SIG-M5 treated with dmso at 0.1 percent for 504 hours (cell line): ENCODE data around the gene TBRG4.
"Not testable (repeated sequence)": the region's sequence is repeated elsewhere in the genome, so short reads cannot be mapped to it uniquely, and the experiment has no call there.

ENCODE experiments used
- DNase-seq: peaks from one replicate; lab custom pipeline; 2025; ENCODE audit not compliant: unreplicated experiment; lab: John Stamatoyannopoulos, UW

The TBRG4 gene

DNA sequence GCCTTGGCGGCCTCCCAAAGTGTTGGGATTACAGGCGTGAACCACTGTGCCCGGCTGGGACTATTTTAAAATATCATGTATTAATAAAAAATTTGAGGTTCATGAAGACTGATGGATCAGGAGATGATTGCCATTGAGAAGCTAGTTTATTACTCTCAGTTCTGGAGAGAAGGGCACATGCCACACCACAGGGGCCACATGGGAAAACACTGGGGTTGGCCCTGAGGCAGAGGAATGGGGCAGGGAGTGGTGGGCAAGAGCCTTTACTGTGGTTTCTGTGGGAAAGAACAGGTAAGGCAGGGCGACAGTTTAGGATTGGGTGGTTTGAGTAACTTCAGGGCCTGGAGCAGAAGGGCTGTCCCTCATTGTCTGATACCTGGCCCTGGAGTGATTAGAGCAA is 6.8 kb upstream of the TBRG4 start:
- no peak for DNase-seq

DNA sequence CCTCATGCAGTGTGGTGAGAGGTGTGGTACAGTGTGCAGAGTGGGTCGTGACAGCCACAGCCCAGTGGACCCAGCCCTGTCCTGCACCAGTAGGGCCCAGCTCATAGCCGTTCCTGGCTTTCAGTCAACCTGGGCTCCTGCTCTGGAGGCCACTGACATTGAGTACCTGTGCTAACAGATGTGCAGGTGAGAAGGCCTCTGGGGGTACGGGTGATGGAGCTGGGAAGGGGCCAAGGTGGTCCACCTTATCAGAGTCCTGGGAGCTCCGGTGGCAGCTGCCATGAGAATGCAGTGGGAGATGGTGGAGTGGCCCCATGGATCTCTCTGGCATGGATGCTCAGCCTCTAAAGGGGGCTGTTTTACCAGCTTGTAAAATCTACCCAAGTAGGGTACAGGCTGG is 6.1 kb upstream of the TBRG4 start:
- DNase-seq = no peak

DNA sequence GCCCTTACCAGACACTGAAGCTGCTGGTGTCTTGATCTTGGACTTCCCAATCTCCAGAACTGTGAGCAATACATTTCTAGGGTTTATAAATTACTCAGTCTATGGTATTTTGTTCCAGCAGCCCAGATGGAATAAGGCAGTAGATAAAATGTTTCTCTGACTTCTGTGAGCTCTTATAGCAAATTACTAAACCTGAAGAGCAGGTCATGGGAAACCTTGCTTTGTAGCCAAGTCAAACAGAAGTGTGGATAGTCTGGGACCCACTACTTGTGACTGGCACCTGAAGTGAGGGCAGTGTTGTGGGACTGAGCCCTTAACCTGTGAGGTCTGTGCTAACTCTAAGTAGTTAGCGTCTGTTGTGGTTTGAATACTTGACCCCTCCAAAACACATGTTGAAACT is 4.6 kb upstream of the TBRG4 start:
- DNase-seq = no peak

DNA sequence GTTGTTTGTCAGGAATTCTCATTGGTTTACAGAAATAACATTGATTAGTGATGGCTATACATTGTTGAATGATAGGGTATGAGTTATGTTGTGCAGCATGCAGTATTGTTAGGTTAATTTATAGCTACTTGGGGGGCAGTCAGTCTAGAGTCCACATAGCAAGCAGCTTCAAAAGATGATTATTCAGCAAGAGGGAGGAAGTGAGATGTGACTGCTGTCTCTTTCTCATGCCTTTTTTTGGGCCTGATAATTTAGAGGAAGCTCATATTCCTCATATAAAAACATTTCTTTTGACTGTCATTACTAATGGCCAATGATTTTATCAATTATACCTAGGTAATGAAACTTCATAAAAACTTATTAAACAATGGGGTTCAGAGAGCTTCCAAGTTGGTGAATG is 3.4 kb upstream of the TBRG4 start:
- no peak for DNase-seq

DNA sequence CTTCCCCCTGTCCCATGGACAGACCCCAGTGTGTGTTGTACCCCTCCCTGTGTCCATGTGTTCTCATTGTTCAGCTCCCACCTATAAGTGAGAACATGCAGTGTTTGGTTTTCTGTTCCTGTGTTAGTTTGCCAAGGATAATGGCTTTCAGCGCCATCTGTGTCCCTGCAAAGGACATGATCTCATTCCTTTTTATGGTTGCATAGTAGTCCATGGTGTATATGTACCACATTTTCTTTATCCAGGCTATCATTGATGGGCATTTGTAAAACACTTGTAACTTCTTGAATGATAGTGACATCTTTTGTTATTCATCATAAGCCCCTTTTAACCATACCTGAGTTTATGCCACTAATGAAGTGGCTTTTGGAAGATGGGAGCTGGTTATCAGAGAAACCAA is 2.8 kb upstream of the TBRG4 start:
- not testable (repeated sequence) for DNase-seq

DNA sequence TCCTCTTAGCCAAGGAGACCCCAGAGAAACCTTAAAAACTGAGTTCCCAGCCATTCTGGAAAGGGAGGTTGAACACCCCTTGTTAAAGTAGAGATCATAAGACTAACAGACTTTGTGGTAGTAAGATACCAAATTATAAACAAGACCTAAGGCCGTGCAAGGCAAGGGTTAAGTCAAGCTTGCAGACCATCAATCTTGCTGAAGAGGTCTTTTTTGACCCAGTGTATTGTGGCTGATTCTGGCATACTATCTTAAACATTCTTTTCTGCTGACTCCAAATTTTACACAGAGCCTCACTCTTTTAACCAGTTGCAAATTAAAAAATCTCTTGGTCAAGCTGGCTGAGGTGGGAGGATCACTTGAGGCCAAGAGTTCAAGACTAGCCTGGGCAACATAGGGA is 1.2 kb upstream of the TBRG4 start:
- no peak for DNase-seq

DNA sequence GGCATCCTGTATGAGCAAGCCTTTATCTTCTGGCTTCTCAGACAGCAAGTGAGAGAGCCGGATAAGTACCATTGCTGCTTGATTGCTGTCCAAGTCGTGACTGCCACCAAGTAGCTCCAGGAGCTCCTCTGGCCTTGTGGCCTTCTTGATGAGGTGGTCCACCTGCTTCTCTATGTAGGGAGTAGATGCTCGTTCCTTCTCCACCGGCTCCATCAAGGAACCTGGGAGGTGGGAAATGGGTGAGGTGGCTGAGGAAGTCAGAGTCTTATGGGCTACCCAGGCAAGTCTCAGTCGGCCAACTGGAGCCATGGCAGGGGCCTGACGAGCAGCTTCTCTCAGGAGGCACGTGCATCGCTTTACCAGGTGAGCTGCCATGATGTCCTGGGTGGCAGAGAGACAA is 2.6 kb downstream of the TBRG4 start:
- no peak for DNase-seq

DNA sequence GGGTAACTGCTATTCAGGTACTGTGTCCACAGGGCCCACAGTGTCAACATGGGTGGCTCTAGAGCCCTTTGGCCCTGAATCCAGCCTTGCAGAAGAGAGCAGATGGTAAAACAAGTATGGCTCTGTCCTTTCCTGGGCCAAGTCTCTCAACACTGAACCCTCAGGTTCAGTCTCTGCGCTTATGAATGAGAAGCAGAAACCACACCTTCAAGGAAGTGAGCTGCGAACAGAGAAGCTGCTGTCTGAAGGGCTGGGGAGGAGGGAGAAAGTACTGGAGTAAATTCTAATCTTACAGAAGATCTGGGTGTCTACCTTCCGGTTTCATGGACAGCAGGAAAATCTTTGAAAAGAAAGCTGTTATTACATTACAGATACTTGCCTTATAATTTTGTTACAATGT is 4.1 kb downstream of the TBRG4 start:
- DNase-seq = no peak

DNA sequence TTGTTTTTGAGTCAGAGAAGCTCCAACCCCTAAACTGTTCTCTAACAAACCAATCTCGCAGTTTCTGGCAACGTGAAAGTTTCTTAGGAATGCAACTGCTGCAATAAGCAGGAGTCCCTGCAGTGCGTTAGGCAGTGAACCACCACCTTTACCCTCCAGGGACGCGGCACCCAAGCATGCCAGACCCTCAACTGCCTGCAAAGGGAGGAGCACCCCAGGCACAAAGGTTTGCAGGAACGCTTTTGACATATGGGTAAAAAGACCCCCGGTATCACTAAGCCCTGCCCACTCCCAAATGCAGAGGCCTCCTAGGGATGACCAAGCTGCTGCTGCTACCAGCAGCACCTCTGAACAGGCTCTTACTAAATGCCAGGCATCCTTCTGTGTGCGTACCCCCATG is 4.7 kb downstream of the TBRG4 start:
- DNase-seq = no peak

DNA sequence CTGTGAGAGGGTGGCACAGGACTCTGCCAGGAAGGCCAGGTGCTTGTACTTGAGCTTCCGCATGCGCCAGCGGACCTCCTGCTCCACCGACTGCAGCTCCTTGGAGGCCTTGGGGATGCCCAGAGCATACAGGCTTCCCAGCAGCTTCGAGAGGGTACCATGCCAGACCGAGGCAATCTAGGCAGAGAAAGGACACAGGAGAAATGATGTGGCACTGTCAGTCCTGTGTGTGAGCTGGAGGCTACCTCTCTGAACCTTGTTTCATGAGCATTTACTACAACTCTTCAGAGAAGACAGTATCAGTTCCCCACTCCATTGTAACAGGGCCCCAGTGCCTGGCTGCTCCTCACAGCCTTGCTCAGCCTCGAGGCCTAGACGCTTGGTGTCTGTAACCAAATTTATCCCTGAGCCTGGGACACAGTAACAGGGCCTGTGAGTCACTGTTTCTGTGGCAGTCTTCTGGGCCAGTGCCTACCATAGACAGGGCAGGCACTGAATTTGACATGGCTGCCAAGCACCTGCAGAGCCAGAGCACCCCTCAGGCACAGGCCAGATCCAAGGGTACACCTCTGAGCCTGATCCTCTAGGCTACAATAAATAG is 5.8 kb downstream of the TBRG4 start:
- no peak for DNase-seq

DNA sequence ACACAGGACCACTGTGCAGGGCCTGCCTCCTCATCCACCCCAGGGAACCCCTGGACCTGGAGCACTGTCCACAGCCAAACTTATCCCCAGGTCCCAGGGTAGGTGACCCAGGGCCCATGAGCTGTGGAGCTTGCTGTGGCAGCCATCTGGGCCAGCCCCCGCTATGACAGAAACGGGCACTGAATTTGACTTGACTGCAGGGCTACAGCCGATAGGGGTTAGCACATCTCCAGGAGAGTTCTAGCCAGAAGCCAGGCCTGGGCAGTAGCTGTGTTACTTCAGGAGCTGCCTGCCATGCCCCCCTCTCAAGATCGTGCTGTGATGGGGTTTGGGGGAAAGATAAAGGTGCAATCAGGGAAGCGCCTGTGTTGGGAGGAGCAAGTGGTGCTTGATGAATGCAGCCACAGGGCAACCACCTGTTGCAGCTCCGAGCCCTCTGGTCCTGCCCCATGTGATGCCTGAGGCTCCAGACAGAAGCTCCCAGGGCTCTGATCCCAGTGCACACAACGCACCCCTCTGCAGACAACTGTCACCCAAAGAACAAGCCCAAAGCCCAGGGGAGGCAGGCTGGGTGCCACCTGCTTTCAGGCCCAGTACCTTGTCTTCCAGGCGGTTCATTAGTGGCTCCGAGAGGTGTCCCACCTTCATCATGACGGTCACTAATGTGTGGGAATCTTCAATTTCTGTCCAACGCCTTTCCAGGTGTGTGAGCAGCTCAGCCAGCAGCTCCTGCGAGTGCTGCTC is 6.5 kb downstream of the TBRG4 start:
- DNase-seq = no peak

DNA sequence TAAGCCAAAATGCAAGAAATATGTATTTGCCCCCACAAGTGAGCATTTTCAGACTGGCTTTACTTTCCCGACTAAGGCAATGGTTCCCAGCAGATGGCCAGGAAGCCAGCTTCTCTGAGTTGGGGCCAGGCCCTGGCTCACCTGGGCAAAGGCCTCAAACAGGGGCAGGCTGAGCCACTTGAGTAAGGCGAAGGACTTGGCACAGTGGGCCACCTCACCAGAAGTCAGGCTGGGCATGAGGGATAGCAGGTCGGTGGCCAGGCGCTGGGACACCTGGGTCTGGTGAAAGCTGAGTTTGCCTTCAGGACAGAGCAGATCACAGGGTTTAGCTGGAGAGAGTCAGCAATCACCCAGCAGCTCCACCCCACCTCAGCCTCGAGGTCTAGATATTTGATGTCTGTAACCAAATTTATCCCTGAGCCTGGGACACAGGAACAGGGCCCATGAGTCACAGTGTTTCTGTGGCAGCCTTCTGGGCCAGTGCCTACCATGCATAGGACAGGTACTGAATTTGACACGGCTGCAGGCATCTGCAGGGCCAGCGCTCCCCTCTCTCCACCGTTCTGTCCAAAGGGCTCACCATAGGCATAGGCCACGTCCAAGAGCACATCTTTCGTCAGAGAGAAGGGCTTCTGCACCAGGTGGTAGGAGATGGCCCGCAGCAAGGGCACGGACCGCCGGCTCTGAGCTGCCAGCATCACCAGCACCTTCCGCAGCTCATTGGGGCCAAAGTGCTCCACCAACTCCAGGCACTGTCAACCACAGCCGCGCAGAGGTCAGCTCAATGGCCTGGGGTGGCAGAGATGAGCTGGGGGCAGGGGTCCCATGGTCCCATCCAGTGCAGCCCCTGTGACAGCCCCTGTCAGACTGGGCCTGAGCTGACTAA is 7.3 kb downstream of the TBRG4 start:
- DNase-seq = no peak

DNA sequence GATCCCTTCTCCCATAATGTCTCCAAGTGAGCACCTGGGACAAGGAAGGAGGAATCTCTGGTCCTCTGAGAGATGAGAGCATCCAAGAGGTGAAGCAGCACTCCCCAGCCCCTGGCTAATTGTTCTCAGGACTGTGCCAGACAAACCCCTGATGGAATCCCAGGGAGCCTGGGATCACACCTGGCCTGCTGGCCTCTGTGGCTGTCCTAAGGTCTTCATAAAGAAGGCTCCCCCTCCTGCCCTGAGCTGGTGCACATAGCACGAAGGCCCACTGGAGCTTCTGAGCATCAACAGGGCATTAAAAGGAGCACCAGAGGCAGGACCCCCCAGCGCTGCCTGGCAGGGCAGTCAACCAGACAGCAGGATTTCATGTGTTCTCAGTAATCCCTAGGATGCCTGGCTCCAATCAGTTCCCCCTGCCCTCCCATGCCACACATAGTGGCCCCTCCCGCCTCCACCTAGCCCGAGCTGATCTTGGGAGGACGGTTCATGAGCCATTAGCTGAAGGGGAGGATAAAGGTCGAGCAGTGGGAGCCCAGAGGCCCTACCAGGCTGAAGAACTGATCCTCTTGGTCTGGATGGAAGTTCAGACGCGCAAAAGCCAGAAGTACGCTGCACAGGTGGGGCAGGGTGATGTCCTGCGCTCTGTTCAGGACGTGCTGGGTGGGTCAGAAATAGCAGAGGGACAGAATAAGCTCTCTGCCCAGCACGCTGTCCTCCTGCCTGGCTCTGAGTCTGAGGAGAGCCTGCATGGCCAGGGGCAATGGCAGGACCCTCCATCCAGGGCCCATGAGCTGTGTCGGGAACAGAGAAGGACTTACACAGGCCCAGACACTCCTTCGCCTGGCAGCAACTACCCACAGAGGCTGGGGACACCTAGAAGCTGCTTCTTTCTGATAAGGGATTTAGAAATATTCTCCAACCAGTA is 8.4 kb downstream of the TBRG4 start:
- DNase-seq = no peak

DNA sequence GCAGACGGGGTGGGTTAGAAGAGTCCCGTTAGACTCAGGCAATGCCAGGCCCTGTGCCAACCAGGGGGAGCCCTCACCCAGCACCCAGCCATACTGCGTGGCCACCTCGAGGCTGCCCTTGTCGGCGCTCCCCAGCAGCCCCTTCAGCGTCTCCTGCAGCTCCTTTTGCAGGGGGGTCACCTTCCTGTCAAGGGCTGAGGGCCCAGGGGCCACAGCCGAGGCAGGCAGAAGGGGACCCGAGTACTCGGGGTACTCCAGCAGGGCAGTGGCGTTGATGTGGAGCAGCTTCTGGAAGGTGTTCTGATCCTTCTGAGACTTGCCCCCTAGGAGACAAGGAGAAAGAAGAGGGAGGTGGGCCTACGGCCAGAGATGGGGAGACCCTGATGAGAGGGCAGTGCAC is 9.7 kb downstream of the TBRG4 start:
- DNase-seq = no peak

DNA sequence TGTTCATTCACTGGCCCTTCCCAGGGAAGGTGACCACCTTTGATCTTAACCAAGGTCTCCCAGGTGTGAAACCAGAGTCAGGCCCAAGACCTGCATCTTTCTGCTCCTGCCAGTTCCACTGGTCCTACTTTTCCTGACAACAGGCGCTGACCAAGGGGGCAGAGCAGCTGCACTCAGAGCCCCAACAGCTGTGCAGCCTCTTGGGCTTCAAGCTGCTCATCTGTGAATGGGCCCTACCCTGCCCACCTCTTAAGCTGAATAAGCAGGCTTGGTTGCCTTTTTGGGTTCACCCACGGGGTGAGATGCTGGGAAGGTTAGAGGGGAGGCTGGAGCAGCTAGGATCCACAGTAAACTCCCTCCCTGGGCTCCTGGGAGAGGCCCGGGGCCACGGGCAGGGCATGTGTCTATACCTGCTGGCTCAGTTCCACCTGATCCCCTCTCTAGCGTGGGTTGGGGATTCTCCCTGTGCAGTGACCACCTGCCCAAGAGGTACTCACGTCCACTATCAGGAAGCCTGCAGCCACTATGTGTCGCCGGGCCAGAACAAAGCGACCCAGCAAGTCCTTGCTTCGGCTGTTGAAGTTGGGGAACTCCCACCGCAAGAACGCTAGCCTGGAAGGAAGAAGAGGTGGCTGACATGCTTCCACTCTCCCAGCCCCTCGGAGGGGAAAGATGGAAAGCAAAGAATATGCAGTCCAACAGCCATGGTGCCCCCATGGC is 10.6 kb downstream of the TBRG4 start:
- no peak for DNase-seq

DNA sequence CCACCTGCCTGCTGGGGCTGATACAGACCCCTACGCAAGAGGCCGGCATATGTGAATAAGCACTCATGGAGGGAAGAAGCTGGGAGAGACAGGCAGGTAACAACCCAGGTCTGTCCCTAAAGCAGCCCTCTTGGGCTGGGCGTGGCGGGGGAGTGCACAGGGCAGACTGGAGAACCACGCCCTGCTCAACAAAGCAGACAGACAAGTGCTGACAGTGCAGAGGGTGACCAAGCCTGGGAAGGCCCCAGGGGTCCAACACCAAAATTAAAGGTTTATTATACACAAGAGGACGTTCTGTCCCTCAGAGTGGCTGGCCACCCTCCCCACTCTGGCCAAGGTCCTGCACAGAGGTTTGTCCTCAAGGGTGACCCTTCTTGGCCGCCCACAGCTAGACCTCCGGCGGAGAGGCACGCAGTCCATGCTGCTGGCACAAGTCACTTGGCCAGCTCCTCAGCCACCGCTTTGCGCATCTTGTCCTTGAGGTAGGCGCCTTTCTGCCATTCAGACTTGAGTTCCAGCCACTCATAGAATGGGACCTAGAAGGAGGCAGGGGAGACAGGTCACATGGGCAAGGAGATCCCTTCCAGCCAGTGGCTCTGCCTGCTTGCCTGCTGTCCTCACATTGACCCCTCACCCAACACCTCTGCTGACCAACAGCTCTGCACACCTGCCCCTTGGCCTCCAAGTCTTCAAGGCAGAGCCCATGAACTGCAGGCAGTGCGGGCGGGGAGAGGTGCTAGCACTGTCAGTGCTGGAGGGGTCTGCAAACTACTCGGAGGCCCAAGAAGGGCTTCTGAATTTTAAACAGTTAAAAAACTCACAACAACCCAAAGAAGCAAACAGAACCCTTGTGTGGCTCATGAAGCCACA is 11.4 kb downstream of the TBRG4 start:
- DNase-seq = no peak

DNA sequence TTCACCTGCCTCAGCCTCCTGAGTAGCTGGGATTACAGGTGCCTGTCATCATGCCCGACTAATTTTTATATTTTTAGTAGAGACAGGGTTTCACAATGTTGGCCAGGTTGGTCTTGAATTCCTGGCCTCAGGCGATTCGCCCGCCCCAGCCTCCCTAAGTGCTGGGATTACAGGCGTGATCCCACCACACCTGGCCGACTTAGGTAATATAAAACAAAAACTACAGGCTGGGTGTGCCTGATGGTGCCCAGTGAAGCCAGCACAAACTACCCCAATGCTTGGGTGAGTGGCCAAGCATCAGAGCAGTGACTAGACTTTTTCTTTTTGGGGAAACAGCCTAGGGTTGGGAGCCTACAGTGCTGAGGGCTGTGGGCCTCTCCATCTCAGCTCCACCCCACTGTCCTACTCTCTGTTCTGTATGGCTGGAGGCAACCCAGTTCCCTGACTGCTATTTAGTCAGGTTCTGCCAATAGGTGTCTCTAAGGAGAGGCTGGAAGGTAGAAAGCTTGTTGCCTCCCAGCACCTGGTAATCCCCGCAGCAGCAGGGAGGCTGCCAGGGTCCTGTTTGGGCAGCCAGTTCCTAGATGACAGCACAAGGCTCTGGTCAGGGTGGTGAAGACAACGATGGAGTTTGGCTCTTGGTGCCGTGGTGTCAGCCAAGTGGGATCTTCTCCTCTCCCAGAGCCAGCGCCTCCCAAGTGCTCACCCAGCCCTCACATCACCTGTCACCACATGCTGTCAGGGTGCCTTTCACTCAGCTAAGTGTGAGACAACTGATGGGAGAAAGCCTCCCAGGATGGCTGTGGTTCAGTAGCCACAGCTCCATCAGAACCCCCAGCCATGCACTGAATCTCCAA is 12.3 kb downstream of the TBRG4 start:
- DNase-seq = no peak

DNA sequence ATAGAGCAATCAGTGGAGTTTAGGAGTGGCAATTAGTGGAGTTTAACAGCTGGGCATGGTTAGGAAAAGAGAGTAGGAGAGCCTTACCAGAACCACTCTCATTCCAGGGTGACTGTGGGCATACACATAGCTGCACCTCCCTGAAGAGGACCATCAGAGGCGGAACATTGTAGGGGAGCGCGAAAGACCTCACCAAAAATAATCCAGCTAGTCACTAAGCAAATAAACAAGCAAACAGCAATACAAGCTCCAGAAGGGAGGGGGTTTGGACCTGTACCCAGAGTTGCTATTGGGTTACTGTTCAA is 18.6 kb downstream of the TBRG4 start:
- DNase-seq = no peak
